Measurements from ENCODE around the gene CUX1.

The CUX1 gene

DNA sequence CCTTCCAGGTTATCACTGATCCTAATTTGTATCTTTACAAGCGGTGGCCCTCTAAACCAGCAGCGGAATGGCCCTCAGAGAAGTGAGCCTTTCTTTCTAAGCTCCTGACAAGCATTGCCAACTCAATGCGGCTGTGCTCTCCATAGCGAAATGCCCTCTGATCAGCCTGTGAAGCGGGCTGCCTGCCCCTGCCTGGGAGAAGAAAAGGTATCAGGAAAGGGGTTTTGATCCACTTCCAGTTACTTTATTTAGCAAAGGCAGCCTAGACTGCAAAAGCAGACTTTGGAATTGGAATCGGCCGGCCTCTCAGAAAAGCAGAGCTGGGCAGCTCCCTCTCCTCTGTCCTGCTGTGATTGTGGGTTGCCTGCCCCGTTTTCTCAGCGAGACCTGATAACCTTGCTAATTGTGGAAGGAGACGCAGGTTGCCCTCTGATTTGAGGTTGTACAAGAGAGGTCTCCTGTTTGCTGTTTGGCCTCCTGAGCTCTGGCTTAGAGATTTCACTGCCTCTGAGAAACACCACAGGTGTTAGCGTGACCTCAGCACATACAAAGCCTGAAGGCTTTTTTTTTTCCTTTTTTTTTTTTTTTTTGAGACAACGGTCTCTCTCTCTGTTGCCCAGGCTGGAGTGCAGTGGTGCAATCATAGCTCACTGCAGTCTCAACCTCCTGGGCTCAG is 415.3 kb downstream of the CUX1 start:
- no peak for DNase-seq (ENCODE audit: low read depth in 1 of 2, low spot score in 1 of 2)

DNA sequence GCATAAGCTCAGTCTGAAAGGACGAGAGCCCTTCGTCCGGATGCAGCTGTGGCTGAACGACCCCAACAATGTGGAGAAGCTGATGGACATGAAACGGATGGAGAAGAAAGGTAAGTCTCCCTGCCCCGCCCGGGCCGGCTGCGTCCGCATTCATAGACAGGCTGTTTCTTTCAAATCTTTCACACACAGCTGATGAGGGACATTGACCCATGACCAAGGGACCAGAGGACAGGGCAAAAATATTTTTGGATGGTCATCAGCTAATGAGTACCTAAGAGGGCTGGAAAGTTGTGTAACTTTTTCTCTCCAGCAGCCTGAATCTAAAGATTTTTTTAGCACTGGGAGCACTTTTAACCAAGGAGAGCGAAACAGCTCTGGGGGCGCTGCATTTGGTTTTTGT is 416.7 kb downstream of the CUX1 start:
- DNase-seq (ENCODE audit: low read depth in 1 of 2, low spot score in 1 of 2): no peak

DNA sequence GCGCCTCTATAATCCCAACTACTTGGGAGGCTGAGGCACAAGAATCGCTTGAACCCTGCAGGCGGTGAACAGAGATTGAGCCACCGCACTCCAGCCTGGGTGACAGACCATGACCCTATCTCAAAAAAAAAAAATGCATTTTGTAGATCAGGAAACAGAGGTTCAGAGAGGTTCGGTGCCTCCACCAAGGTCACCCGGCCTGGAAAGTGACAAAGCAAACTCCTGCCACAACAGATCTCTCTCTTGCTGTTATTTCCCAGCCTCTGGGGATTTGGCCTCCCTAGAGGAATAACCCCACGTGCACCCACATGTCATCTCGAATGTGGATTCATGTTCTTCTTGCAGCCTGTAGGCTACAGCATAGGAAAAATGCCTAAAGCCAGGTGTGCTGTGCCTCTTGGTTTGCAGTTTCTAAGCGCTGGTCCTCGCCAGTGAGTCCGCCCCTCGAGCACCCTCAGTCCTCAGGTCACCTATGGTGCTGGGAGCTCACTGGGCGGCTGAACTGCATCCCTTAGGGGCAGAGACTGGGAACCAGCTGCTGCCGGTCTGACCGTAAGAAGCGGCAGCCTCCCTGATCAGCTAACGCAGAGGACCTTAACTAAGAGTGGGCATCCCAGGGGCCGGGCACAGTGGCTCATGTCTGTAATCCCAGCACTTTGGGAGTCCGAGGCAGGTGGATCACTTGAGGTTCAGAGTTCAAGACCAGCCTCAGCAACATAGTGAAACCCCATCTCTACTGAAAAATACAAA is 417.6 kb downstream of the CUX1 start:
- DNase-seq (ENCODE audit: low read depth in 1 of 2, low spot score in 1 of 2): no peak

DNA sequence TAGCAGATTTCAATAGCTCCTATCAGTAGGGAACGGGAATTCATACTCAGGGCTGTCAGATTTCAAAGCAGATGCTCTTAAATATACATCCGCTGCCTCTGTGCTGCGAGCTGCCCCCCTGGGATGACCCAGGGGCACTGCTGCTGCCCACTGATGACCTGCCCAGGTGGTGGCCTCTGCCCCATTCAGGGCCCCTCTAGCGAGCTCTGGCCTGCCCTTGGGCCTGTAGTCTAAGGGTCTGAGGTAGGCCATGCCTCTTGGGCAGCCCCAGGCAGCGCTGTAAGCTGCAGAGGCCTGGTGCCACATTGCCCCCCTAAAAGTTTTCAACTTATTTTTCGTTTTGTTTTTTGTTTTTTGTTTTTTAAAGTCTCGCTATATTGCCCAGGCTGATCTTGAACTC is 418.7 kb downstream of the CUX1 start:
- no peak for DNase-seq (ENCODE audit: low read depth in 1 of 2, low spot score in 1 of 2)

DNA sequence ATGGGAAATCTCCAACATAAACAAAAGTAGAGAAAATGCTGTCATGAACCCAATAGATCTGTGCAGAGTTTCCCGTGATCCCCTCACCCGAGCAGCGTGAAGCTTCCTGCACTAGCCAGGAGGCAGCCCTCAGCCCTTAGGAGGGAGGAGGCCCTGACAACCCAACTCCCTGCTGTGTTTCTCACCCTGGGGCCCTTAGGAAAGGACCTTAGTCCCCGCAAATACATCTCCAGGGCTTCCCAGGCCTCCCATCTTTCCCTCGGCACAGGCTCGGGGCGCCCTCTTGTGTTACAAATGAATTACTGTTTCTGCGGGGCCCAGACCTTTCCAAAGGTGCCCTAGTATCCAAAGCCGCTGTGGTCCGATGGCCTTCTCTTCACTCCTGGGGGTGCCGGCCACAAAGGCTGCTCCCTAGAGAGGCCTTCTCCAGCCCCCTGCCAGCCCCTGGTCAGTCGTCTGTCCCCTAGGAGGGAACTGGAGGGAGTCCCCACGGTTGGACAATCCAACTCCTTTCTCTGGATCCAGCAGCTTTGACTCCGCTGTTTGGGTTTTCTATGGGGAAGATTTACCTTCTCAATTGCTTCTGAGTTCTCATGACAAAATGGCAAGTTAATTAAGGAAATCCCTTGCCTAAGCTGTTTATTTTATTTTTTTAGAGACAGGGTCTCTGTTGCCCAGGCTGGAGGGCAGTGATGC is 419.3 kb downstream of the CUX1 start:
- DNase-seq (ENCODE audit: low read depth in 1 of 2, low spot score in 1 of 2): peak; percentile 9 to 25

DNA sequence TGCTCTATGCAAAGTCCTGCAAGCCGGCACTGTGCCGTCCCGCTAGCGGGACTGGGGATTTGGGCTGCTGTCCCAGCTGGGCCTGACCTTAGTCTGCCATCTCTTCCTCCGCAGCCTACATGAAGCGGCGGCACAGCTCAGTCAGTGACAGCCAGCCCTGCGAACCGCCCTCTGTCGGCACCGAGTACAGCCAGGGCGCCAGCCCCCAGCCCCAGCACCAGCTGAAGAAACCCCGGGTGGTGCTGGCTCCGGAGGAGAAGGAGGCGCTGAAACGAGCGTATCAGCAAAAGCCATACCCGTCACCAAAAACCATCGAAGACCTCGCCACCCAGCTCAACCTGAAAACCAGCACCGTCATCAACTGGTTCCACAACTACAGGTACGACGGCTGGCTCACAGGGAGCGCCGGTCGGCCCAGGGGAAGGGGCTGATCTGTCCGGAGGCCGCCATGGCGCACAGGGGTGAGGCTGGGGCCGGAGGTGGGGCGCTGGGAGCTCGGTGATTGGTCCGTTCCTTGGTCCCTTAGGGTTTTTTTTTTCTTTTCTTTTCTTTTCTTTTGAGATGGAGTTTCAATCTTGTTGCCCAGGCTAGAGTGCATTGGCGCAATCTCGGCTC is 421.9 kb downstream of the CUX1 start:
- no peak for DNase-seq (ENCODE audit: low read depth in 1 of 2, low spot score in 1 of 2)

DNA sequence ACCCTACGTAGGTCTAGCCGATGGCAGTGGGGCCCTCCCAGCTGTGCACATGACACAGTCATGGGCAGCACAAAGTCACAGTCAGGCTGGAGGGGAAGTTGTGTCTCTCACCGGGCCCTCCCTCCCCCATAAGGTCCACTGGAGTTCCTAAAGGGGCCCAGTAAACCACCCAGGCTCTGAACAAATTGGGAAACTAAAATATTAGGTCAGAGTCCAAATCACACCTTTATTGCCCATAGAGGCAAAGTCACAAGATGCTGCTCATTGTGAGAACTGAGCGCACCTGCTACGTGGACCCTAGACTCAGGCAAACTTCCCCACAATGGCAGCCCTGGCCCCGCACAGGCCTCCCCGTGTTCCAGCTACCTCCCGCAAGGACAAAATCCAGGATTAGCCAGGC is 424.0 kb downstream of the CUX1 start:
- DNase-seq (ENCODE audit: low read depth in 1 of 2, low spot score in 1 of 2): no peak

DNA sequence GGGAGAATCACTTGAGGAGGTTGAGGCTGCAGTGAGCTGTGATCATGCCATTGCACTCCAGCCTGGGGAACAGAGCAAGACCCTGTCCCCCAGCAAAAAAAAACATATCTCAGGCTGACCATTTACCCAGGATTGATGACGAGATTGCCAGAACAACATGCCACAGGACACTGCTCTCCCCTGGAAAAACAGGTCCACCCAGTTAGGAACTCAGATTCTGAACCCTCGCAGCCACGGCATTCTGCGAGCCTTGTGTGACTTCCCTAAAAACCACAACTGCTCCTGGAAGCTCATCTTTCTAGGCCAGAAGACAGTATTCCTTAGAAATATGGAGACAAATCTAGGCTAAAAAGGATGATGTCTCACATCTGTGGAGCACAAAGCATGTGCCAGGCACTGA is 427.2 kb downstream of the CUX1 start:
- DNase-seq (ENCODE audit: low read depth in 1 of 2, low spot score in 1 of 2): no peak

DNA sequence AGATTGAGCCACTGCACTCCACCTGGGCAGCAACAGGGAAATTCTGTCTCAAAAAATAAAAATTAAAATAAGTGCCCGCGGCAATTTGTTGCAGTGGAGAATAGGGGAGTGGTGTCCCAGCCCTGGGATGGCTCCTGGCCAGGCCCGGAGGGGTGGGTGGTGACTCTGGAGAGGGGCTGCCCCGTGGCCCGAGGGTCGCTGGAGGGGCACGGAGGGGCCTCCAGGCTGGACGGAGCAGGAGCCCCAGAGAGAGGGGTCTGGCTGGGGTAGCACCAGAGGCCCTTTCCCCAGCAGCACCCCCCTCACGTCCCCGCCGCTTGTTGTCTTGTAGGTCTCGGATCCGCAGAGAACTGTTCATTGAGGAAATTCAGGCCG is 430.6 kb downstream of the CUX1 start:
- DNase-seq (ENCODE audit: low read depth in 1 of 2, low spot score in 1 of 2): no peak

DNA sequence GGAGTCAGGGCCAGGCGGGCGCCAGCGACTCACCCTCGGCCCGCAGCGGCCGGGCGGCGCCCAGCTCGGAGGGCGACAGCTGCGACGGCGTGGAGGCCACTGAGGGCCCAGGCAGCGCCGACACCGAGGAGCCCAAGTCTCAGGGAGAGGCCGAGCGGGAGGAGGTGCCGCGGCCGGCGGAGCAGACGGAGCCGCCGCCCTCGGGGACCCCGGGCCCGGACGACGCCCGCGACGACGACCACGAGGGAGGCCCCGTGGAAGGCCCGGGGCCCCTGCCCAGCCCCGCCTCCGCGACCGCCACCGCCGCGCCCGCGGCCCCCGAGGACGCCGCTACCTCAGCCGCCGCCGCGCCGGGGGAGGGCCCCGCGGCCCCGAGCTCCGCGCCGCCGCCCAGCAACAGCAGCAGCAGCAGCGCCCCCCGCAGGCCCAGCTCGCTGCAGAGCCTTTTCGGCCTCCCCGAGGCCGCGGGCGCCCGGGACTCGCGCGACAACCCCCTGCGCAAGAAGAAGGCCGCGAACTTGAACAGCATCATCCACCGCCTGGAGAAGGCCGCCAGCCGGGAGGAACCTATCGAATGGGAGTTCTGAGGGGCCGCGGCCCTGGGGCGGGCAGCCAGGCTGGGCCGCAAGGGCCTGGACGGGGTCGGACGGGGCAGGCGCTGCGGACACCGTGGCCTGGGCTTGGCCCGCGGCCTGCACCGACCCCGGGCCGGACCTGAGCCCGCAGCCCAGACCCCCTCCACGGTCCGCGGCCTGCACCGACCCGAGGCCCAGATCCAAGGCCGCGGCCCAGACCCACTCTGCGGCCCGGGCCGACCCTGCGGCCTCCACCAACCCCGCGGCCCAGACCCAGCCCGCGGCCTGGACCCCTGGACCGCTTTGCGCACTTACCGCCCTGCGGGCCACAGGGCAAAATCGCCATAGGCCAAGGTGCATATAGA is 431.3 kb downstream of the CUX1 start:
- no peak for DNase-seq (ENCODE audit: low read depth in 1 of 2, low spot score in 1 of 2)

DNA sequence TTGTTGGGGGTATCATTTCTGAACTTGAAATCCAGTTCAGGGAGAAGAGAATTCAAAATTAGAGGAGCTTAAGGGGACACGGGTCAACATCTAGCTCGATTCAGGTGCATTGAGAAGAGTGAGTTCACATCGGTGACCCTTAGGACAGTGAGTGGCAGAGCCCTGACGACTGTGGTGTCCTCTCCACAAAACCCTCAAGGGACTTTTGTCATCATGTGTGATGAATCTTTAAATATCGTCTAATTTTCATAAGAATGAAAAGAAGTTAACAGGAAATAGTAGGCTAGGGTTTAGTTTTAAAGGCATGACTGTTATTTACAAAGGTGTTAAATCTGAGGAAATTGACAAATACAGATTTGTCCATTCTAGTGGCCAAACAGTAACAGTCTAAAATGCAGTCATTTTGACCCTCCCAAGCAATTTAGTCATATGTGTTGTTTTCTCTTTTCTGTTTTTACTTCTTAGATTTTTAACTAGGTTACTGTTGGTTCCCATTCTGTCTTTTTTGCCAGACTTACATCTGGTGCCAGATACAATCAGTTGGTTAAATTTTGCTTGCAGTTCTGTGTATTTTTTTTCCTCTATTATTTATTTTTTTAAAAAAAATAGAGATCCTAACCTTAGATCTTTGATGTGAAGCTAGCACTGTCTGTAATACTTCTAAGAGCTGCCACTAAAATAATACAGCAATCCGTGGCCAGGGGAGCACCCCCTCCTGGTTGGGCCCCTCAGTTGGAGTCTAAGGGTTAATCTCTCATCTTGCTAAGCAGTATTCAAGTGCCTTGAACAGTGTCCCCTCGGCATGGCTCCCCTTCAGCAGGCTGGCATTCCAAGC is 434.3 kb downstream of the CUX1 start:
- DNase-seq (ENCODE audit: low read depth in 1 of 2, low spot score in 1 of 2): no peak

DNA sequence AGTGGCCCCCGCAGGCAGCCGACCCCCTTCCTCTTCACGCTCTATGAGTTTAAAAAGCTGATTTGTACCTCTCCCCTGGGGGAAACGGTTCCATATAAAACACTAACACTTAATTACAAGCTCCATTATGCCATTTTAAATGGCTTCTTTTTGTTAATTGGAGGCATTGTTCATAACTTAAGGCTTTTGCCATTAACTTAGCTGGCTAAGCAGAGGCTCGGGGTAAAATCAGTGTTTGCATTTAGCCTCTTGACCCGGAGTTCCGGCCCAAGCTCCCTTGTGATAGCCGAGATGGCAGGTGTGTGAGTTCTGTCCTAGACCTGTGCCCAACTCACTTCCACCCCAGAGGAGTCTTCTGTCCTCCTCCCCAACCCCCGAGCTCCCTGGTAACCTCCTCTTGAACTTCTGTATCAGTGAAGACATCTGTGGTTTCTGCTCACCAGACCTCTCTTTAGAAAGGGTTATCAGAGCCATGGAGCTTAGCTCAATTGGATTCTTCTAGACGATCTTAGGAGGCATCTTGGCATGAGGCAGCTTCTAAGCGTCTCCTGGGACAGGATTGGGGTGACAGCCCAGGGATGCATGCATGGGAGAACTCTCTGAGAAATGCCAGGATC is 435.0 kb downstream of the CUX1 start:
- no peak for DNase-seq (ENCODE audit: low read depth in 1 of 2, low spot score in 1 of 2)

DNA sequence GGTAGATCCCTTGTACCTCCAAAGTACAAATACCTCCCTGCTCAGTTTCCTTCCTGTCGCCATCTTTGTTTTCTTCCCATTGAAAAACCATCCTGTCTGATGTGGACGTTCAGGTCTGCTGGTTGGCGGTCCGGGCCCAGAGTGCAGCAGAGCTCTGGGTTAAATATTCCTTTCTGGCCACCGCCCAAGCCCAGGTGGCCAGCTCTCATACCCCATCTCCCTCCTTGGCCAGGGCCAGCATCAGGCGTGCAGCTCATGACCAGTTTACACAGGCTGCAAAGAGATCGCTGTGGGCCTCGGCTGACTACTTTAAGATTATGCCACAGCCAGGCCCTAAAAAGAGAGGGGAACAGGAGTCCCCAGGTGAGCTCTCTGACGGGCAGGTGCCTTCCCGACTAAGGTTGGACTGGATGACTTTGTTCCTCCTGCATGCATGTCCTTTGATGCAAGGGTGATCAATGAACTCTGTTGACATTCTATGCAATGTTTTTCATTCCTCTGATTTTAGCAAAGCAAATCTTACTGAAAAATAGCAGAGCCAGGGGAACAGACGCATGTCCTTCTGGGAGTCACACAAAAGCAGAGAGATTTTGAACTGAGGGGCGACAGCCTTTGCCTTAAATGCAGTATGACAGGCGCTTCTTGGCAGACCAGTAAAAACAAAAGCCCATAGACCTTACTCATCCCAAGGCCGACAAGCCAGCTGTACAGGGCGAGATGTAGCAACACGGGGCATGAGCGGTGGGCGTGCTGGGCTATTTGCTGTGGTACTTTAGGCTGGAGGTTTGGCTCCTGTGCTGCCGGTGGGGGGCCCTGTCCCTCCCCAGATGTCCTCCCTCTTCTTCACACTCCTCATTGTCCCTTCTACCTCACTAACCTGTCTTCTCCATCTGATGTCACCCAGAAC is 435.9 kb downstream of the CUX1 start:
- DNase-seq (ENCODE audit: low read depth in 1 of 2, low spot score in 1 of 2): no peak

DNA sequence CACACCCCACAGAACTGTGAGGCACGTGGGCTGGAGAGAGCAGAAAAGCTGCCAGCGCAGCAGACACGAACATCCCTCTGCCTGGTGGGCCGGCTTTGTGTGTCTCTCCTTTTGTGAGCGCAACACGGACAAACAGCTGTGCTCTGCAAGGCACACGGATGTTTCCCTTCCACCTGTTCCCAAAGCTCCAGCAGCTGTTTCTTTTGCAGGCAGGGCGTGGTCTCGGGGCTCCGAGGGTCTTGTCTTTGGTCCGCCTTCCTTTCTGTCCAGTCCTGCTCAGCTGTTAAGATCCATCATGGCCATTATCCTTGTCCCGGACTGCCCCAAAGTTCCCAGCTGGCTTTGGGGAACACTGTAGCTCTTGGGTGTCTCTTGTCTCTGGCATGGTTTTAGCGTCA is 436.5 kb downstream of the CUX1 start:
- no peak for DNase-seq (ENCODE audit: low read depth in 1 of 2, low spot score in 1 of 2)

DNA sequence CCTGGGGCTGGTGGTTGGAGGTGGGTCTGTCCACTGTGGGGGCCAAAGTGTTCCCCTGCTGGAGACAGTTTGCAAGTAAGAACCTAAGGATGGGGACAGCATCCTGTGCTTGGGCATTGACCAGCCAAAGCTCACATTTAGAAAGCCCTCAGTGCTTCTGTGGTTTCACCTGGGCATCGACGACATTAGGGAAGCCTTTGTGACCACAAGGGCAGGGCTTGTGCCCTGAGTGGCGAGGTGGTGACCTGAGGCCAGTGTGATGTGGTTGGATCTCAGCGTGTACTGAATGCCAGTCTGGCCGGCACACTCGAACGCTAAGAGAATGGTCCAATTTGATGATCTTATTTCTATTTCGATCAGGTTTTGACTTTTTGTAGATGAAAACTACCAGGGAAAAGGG is 437.1 kb downstream of the CUX1 start:
- no peak for DNase-seq (ENCODE audit: low read depth in 1 of 2, low spot score in 1 of 2)

DNA sequence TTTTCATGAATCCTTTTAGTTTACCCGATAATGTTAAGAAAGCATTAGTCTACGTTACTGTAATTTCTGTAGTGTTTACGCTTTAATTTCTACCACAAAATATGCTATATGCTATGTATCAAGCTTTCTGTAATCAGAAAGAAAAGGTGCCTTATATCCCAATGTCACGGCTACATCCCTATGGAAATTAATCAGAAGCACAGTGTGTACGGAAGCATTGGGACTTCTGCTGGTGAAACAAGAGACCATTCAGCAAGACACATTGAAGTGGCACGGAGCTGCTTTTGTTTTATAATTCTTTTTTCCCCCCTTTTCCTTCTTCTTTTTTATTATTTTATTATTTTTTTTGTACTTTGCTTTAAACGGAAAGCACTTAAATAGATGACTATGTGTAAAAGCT is 438.1 kb downstream of the CUX1 start:
- DNase-seq (ENCODE audit: low read depth in 1 of 2, low spot score in 1 of 2): no peak

DNA sequence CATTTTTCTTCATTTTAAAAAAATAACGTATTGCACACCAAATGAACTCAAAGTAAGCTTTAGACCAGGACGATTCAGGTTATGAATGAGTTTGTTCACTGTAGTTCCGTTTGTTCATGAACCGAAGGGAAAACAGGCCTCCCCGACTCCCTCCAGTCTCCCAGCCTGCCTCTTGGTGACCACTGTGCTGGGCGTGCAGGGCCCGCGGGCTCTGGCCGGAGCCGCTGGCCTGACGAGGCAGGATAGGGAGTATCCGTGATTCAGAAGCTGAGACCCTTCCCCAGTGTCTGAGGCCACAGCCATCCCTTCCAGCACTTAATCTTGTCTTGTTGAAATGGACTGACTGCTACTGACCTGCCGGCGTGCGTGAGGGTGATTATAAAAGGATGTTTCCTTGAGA is 438.5 kb downstream of the CUX1 start:
- DNase-seq (ENCODE audit: low read depth in 1 of 2, low spot score in 1 of 2): no peak

DNA sequence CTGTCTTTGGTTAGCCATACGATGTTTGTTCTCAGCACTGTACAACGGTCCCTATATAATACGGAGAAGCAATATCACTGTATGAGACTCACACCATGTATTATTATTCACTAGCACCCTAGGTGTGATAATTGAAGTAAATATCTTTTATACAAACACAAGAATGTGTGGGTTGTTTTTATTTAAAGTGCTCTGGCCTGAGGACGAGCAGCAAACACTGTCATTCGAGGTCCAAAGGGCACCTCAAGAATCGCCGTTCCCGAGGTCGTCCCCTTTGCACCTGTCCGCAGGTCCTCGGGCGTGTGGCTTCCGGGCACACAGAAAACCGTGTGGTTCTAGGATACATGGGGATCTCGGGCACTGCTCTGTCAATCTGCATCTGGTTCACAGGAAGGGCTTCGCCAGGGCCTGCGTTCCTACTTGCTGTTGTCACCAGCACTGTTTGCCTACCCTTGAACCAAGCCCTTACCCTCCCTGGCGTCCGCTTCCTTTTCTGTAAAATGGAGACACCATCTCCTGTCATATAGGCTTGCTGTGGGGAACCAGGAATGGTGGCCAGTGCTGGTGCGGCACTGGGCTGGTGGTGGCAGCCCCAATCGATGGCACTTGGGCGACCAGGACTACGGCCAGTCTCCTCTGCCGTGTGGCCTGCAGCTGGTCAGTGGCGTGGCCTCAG is 440.8 kb downstream of the CUX1 start:
- DNase-seq (ENCODE audit: low read depth in 1 of 2, low spot score in 1 of 2): no peak

All from activated CD4-positive, alpha-beta T cell treated with anti-CD3 and anti-CD28 coated beads, Interleukin-2, amount 50 U/mL, for 24 hours (primary cell).